HepG2 (cell line): Measurements from ENCODE around the gene SORBS2. TPM values are rescaled to one million over a fixed set of nuclear protein-coding genes. Genes with fewer than 3 reads are reported as not detected.

ENCODE experiments used
- CCDC6 ChIP-seq: sonication (generic); formaldehyde crosslinking; IDR thresholded peaks from 2 replicates; pipeline ENCODE4 v1.8.1; 2022; ENCODE audit warnings: mild to moderate bottlenecking, missing genetic modification reagents, moderate library complexity
- DMAP1 ChIP-seq: IDR thresholded peaks from 2 replicates; pipeline ENCODE4 v1.6.1; 2016
- FOXA1 ChIP-seq, 2 experiments: fragments of 450-650 bp in 1 of 2; sonication (generic) in 1 of 2; formaldehyde crosslinking in 1 of 2; IDR thresholded peaks; 2 replicates each; pipeline versions ENCODE4 v1.4.0 to v1.6.1; 2016 to 2020; ENCODE audit warnings: missing genetic modification reagents in 1 of 2
- HDAC1 ChIP-seq: sonication (generic); formaldehyde crosslinking; IDR thresholded peaks from 2 replicates; pipeline ENCODE4 v1.5.1; 2020; ENCODE audit warnings: mild to moderate bottlenecking, missing genetic modification reagents
- HIVEP1 ChIP-seq: sonication (generic); formaldehyde crosslinking; IDR thresholded peaks from 2 replicates; pipeline ENCODE4 v1.4.0; 2020; ENCODE audit warnings: mild to moderate bottlenecking, missing genetic modification reagents
- HNRNPH1 ChIP-seq: fragments of 200-400 bp; formaldehyde crosslinking; optimal IDR thresholded peaks from 2 replicates; pipeline ENCODE3; 2017; ENCODE audit warnings: mild to moderate bottlenecking, low read depth, low read length
- JUNB ChIP-seq: sonication (generic); formaldehyde crosslinking; IDR thresholded peaks from 2 replicates; pipeline ENCODE4 v1.8.0; 2022; ENCODE audit warnings: missing genetic modification reagents, mild to moderate bottlenecking, borderline replicate concordance
- MAFK ChIP-seq, 2 experiments: IDR thresholded peaks in 1 of 2; conservative IDR thresholded peaks in 1 of 2; 2 replicates each; pipeline ENCODE4 v1.6.1; 2011; ENCODE audit warnings: improper control_type of control experiment in 2 of 2, low read length in 2 of 2
- POLR2G ChIP-seq: fragments of 200-400 bp; formaldehyde crosslinking; IDR thresholded peaks from 2 replicates; pipeline ENCODE4 v1.6.1; 2018; ENCODE audit warnings: mild to moderate bottlenecking, low read depth, low read length, moderate library complexity
- RELA ChIP-seq: sonication (generic); formaldehyde crosslinking; IDR thresholded peaks from 2 replicates; pipeline ENCODE4 v1.4.0; 2020; ENCODE audit warnings: missing genetic modification reagents
- SIN3A ChIP-seq: IDR thresholded peaks from 2 replicates; pipeline ENCODE4 v1.6.1; 2011; ENCODE audit warnings: low read depth, mild to moderate bottlenecking, control low read depth, low read length, borderline replicate concordance
- THAP11 ChIP-seq: IDR thresholded peaks from 2 replicates; pipeline ENCODE4 v1.6.1; 2016; ENCODE audit warnings: missing biosample characterization, missing genetic modification reagents
- TMF1 ChIP-seq: sonication (generic); formaldehyde crosslinking; IDR thresholded peaks from 2 replicates; pipeline ENCODE4 v1.8.1; 2022; ENCODE audit warnings: low read depth, missing genetic modification reagents
- TP53 ChIP-seq: sonication (generic); formaldehyde crosslinking; conservative IDR thresholded peaks from 2 replicates; pipeline ENCODE4 v1.4.0; 2020; ENCODE audit warnings: missing genetic modification reagents
- ZBED4 ChIP-seq: sonication (generic); formaldehyde crosslinking; IDR thresholded peaks from 2 replicates; pipeline ENCODE4 v1.4.0; 2020; ENCODE audit warnings: missing genetic modification reagents, borderline replicate concordance
- ZFP36L2 ChIP-seq: sonication (generic); formaldehyde crosslinking; IDR thresholded peaks from 2 replicates; pipeline ENCODE4 v1.4.0; 2020; ENCODE audit warnings: missing genetic modification reagents
- ZNF530 ChIP-seq: sonication (generic); formaldehyde crosslinking; IDR thresholded peaks from 2 replicates; pipeline ENCODE4 v1.5.0; 2020; ENCODE audit warnings: low read depth, mild to moderate bottlenecking, missing genetic modification reagents
- ZNF660 ChIP-seq: sonication (generic); formaldehyde crosslinking; IDR thresholded peaks from 2 replicates; pipeline ENCODE4 v1.5.1; 2020; ENCODE audit warnings: mild to moderate bottlenecking, low read depth, missing genetic modification reagents, borderline replicate concordance
- ZSCAN21 ChIP-seq: sonication (generic); formaldehyde crosslinking; IDR thresholded peaks from 2 replicates; pipeline ENCODE4 v1.8.0; 2022; ENCODE audit warnings: mild to moderate bottlenecking, missing genetic modification reagents, moderate library complexity, borderline replicate concordance
- polyA plus RNA-seq, 8 experiments: library from polyadenylated mRNA; depleted of rRNA in 3 of 8; stranded (reverse) in 7 of 8; unstranded in 1 of 8; fragments of >200 nt; fragmentation: Illumina TruSeq in 4 of 8; extraction: Trizol in 4 of 8; gene quantifications; 2 replicates each; pipeline versions ENCODE4 v1.2.1 to v1.2.3, GENCODE V29; 2011 to 2016; ENCODE audit warnings: low read depth in 4 of 8, missing spikeins in 1 of 8, mixed read lengths in 1 of 8; ENCODE audit not compliant: insufficient read depth in 1 of 8
- total RNA-seq, 5 experiments: library from RNA; depleted of rRNA; stranded (reverse); fragments of >200 nt; fragmentation: Illumina TruSeq; extraction: Trizol; gene quantifications; 2 replicates each; pipeline ENCODE4 v1.2.3, GENCODE V29; 2016; ENCODE audit warnings: low read depth in 1 of 5
- TF ChIP-seq, protein P1 (sequence below): fragments of 450-650 bp; IDR thresholded peaks from 2 replicates; pipeline ENCODE4 v1.6.1; 2016
- TF ChIP-seq, protein P2 (sequence below): IDR thresholded peaks from 2 replicates; pipeline ENCODE4 v1.6.1; 2016; ENCODE audit warnings: mild to moderate bottlenecking, missing biosample characterization, missing genetic modification reagents

Gene SORBS2
- total and polyA plus RNA-seq, 2 of the 13 experiments (the other 11 are each of a cell fraction or from before 2014, with no cell fraction given) = 25.0 to 80.5 TPM

DNA sequence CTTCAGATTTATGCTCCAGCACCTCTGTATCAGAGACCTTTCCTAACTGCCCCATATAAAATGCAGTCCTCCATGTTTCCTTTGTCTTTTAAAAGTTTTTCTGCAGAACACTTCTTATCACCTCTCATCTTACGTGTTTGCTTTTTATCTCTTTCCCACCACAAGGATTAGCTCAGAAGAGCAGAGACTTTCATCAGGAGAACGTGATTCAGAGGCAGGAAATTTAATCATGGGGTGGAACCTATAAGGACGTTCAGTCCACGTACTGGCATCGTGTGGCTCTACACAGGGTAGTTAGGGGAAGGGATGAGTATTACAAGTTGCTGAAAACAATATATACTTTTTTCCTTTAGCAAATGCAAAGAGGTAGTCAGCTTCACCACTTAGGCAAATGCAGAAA lies 98.7 kb downstream of the SORBS2 start (continued):
- no peak for TF ChIP-seq ZFP36L2 (CRISPR knock-in tag)
- TF ChIP-seq HDAC1 (CRISPR knock-in tag) = peak; percentile 15; the same call in 1 of the 2 replicates
- TF ChIP-seq ZBED4 (CRISPR knock-in tag) = no peak
- TF ChIP-seq MAFK (conservative IDR thresholded peaks at IDR 0.05 in 1 of 2, IDR thresholded peaks at IDR 0.05 in 1 of 2; ENCODE audit: low read length in 2 of 2) = no peak
- TF ChIP-seq DMAP1 (CRISPR knock-in tag) = no peak
- no peak for TF ChIP-seq ZNF660 (CRISPR knock-in tag)
- TF ChIP-seq, protein P1, sequence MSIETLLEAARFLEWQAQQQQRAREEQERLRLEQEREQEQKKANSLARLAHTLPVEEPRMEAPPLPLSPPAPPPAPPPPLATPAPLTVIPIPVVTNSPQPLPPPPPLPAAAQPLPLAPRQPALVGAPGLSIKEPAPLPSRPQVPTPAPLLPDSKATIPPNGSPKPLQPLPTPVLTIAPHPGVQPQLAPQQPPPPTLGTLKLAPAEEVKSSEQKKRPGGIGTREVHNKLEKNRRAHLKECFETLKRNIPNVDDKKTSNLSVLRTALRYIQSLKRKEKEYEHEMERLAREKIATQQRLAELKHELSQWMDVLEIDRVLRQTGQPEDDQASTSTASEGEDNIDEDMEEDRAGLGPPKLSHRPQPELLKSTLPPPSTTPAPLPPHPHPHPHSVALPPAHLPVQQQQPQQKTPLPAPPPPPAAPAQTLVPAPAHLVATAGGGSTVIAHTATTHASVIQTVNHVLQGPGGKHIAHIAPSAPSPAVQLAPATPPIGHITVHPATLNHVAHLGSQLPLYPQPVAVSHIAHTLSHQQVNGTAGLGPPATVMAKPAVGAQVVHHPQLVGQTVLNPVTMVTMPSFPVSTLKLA = no peak
- TF ChIP-seq POLR2G = 0 out of 2 replicates have a peak, but pooled peaks have one; percentile 34
- no peak for TF ChIP-seq FOXA1 (IDR thresholded peaks at IDR 0.05)
- no peak for TF ChIP-seq FOXA1 (CRISPR knock-in tag; IDR thresholded peaks at IDR 0.05)
- TF ChIP-seq ZNF530 (CRISPR knock-in tag) = no peak
- TF ChIP-seq CCDC6 (CRISPR knock-in tag) = peak; percentile 17
- 0 out of 2 replicates have a peak, but pooled peaks have one; percentile 12 for TF ChIP-seq THAP11
- no peak for TF ChIP-seq RELA
- TF ChIP-seq SIN3A = no peak
- TF ChIP-seq HNRNPH1 = no peak
- no peak for TF ChIP-seq JUNB (CRISPR knock-in tag)
- no peak for TF ChIP-seq HIVEP1 (CRISPR knock-in tag)
- no peak for TF ChIP-seq TMF1 (CRISPR knock-in tag)
- no peak for TF ChIP-seq ZSCAN21 (CRISPR knock-in tag)
- TF ChIP-seq TP53 (CRISPR knock-in tag) = no peak
- TF ChIP-seq, protein P2, sequence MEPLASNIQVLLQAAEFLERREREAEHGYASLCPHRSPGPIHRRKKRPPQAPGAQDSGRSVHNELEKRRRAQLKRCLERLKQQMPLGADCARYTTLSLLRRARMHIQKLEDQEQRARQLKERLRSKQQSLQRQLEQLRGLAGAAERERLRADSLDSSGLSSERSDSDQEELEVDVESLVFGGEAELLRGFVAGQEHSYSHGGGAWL (CRISPR knock-in tag) = no peak
